ENCODE measurements around the gene TMEM247. TPM values are rescaled to one million over a fixed set of nuclear protein-coding genes. Genes with fewer than 3 reads are reported as not detected.

TMEM247 gene
- total and polyA plus RNA-seq, 3 donors from 2014 or later: 18.5 to 59.4 (median 27.2) TPM

GRCh38 chr2:46439582-46439981 lies 39.8 kb upstream of the TMEM247 start:
- Histone ChIP-seq H3K4me1 (no peaks in the 10 kb centered on the region), H3K4me3 (no peak overlapping the region), H3K27ac (no peak overlapping the region), H3K27me3 (no peaks in the 10 kb centered on the region), H3K9me3 (no peaks in the 10 kb centered on the region), H3K36me3 (ENCODE audit: low read depth, missing control alignments) (no peaks in the 10 kb centered on the region)
- WGBS, 2 donors: 68 to 75% methylated on average over 2 of the region's 2 CpGs
- TF ChIP-seq CTCF (IDR thresholded peaks at IDR 0.05) (no peak), POLR2A (IDR thresholded peaks at IDR 0.05) (no peak)
- intact Hi-C loops (cut with DNase I; ENCODE audit: low total_unique reads): no loop called here
- DNase-seq: no peak

DNA sequence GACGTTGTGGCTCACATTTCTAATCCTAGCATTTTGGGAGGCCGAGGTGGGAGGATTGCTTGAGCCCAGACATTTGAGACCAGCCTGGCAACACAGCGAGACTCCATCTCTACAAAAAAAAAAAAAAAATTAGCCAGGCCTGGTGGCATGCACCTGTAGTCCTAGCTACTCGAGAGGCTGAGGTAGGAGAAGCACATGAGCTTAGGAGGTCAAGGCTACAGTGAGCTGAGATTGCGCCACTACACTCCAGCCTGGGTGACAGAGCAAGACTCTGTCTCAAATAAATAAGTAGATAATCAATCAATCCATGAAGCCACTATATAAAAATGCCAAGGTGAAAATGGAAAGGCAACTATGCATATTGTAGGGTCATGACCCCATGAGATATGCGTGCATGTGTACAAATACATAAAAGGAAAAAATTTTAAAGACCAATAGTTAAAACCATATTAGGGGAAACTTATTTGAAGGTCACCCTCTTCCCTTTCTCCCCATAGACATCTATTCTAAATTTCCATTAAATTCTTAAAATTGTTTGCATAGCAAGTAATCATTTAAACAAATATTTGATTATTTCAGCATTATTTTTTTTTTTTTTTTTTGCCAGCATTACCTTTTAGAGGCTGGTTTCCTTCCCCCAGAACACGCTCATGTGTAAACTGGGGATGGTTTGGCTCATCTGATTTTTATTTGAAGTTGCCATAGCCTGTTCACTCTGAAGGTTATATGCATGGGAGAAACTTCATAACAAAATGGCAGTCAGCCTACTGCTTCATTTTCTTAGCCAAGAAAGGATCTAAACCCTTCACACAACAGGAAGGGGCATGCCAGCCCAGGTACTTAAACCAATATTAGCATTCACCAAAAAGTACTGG lies 37.3 kb upstream of the TMEM247 start:
- WGBS, 2 donors: 87 to 93% methylated on average over 7 of the region's 7 CpGs
- TF ChIP-seq POLR2A (IDR thresholded peaks at IDR 0.05): no peak
- no peak for TF ChIP-seq CTCF (IDR thresholded peaks at IDR 0.05)
- Histone ChIP-seq H3K27ac (no peak overlapping the region), H3K36me3 (ENCODE audit: low read depth, missing control alignments) (no peaks in the 10 kb centered on the region), H3K9me3 (no peaks in the 10 kb centered on the region), H3K27me3 (no peaks in the 10 kb centered on the region), H3K4me1 (no peaks in the 10 kb centered on the region), H3K4me3 (no peak overlapping the region)
- intact Hi-C loops (cut with DNase I; ENCODE audit: low total_unique reads): no loop called here
- DNase-seq: no peak

DNA sequence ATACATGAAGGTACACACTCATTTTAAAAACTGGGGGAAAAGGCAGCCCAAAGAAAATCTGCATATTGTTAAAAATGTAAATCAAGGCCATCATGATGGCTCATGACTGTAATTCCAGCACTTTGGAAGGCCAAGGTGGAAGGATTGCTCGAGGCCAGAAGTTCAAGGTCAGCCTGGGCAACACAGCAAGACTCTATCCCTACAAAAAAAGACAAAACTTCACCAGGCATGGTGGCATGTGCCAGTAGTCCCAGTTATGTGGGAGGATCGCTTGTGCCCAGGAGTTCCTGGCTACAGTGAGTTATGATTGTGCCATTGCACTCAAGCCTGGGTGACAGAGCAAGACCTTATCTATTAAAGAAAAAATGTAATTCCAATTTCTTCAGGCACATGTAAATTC lies 34.6 kb upstream of the TMEM247 start:
- Histone ChIP-seq H3K27ac (no peak overlapping the region), H3K9me3 (no peaks in the 10 kb centered on the region), H3K27me3 (no peaks in the 10 kb centered on the region), H3K36me3 (ENCODE audit: low read depth, missing control alignments) (no peaks in the 10 kb centered on the region), H3K4me1 (no peaks in the 10 kb centered on the region), H3K4me3 (no peak overlapping the region)
- intact Hi-C loops (cut with DNase I; ENCODE audit: low total_unique reads): loop anchor here (5.0 kb wide), 1 partner anchor 217 kb away; no protein-coding TSS in a partner anchor
- DNase-seq: no peak
- WGBS, 2 donors: 88% methylated on average over 2 of the region's 2 CpGs
- no peak for TF ChIP-seq POLR2A (IDR thresholded peaks at IDR 0.05)
- no peak for TF ChIP-seq CTCF (IDR thresholded peaks at IDR 0.05)

DNA sequence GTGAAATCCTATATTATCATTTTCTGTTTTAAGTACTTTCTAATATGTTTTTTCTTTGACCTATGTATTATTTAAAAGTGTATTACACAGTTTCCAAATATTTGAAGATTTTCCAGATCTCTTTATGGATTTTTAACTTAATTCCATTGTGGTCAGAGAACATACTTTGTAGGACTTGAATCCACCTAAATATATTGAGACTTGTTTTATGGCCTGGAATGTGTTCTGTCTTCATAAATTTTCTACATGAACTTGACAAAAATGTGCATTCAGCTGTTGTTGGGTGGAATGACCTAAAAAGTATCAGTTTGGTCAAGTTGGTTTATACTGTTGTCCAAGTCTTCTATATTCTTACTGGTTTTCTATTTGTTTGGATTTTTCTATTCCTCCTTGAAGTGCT lies 33.8 kb upstream of the TMEM247 start:
- H3K36me3 ChIP-seq (ENCODE audit: low read depth, missing control alignments): no peaks in the 10 kb centered on the region
- H3K27ac ChIP-seq: no peak overlapping the region
- TF ChIP-seq CTCF (IDR thresholded peaks at IDR 0.05) (no peak), POLR2A (IDR thresholded peaks at IDR 0.05) (no peak)
- intact Hi-C loops (cut with DNase I; ENCODE audit: low total_unique reads): loop anchor here (5.0 kb wide), 1 partner anchor 218 kb away; no protein-coding TSS in a partner anchor
- DNase-seq: no peak
- no peak overlapping the region for H3K4me3 ChIP-seq
- H3K4me1 ChIP-seq: no peaks in the 10 kb centered on the region
- H3K27me3 ChIP-seq: no peaks in the 10 kb centered on the region
- H3K9me3 ChIP-seq: no peaks in the 10 kb centered on the region

Data from testis (tissue), 3 donors.